ENCODE data around the gene FRZB.

DNA sequence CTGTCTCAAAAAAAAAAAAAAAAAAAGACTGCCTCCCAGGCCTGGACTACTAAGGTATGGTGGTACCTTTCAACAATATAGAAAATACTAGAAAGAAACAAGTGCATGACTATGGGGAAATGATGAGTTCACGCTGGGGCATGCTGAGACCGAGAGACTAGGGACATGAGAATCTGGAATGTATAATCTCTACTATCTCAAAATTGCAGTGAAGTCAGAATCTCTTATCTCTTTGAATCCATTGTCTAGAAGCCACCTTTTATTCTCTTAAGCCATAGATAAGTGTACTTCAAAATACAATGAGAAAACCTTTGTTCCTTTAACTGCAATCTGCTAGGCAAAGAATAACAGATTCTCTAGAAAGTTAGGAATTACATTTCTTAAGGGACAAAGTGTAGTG, 5.6 kb downstream of the FRZB start:
- TF ChIP-seq, protein P1, sequence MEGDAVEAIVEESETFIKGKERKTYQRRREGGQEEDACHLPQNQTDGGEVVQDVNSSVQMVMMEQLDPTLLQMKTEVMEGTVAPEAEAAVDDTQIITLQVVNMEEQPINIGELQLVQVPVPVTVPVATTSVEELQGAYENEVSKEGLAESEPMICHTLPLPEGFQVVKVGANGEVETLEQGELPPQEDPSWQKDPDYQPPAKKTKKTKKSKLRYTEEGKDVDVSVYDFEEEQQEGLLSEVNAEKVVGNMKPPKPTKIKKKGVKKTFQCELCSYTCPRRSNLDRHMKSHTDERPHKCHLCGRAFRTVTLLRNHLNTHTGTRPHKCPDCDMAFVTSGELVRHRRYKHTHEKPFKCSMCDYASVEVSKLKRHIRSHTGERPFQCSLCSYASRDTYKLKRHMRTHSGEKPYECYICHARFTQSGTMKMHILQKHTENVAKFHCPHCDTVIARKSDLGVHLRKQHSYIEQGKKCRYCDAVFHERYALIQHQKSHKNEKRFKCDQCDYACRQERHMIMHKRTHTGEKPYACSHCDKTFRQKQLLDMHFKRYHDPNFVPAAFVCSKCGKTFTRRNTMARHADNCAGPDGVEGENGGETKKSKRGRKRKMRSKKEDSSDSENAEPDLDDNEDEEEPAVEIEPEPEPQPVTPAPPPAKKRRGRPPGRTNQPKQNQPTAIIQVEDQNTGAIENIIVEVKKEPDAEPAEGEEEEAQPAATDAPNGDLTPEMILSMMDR (conservative IDR thresholded peaks at IDR 0.05; ENCODE audit: low read depth, low read length) = no peak
- TF ChIP-seq EZH2 (IDR thresholded peaks at IDR 0.05; ENCODE audit: borderline replicate concordance, low read depth, low read length, poor library complexity, severe bottlenecking) = no peak
